Measurements from ENCODE around the gene PTGDR. TPM values are rescaled to one million over a fixed set of nuclear protein-coding genes. Genes with fewer than 3 reads are reported as not detected.

The PTGDR gene
- total RNA-seq, result 1 to 10 TPM in 5 of 9 donors, under 1 TPM in 4; 0.35 to 2.5 (median 1.3) TPM
- polyA plus RNA-seq, result under 1 TPM; 0.33 to 0.88 TPM
- long read RNA-seq, donor 1, partial matches to known transcripts, result 0 of 3 reads
- long read RNA-seq, donor 1, other reads (novel, unspliced or antisense), result 1 of 3 reads
- long read RNA-seq, donor 2, partial matches to known transcripts, result 0 of 4 reads
- long read RNA-seq, donor 2, other reads (novel, unspliced or antisense), result 2 of 4 reads
- long read RNA-seq, donor 3, result 0 reads

- intact Hi-C loops (cut with DNase I), result loop anchor here in 2 of 10 donors (10.0 kb wide), 2 partner anchors 123 to 273 kb away; no protein-coding TSS in a partner anchor
- H3K9me3 ChIP-seq, result no peaks in the 10 kb centered on the region
- ATAC-seq (peak; percentile 33 to 81 (median 62)), DNase-seq (peak; percentile 38 to 71 (median 47))
- peak within 1 kb of the TSS in 10 of 12 donors; percentile 11 to 78 (median 59) for H3K27ac ChIP-seq
- no peak for TF ChIP-seq POLR2A (IDR thresholded peaks at IDR 0.05)
- TF ChIP-seq, protein P1, sequence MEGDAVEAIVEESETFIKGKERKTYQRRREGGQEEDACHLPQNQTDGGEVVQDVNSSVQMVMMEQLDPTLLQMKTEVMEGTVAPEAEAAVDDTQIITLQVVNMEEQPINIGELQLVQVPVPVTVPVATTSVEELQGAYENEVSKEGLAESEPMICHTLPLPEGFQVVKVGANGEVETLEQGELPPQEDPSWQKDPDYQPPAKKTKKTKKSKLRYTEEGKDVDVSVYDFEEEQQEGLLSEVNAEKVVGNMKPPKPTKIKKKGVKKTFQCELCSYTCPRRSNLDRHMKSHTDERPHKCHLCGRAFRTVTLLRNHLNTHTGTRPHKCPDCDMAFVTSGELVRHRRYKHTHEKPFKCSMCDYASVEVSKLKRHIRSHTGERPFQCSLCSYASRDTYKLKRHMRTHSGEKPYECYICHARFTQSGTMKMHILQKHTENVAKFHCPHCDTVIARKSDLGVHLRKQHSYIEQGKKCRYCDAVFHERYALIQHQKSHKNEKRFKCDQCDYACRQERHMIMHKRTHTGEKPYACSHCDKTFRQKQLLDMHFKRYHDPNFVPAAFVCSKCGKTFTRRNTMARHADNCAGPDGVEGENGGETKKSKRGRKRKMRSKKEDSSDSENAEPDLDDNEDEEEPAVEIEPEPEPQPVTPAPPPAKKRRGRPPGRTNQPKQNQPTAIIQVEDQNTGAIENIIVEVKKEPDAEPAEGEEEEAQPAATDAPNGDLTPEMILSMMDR (IDR thresholded peaks at IDR 0.05), result no peak
- peaks cover 0 to 43% (median 18%) of the 10 kb centered on the region in 12 donors for H3K4me1 ChIP-seq
- H3K36me3 ChIP-seq, result no peaks in the 10 kb centered on the region
- peak within 1 kb of the TSS; percentile 36 to 75 (median 58) for H3K4me3 ChIP-seq
- WGBS, 4 donors, result 3 to 11% (median 5%) methylated on average over 27 to 63 of the region's 63 CpGs
- H3K27me3 ChIP-seq, result peaks cover 0 to 38% (median 9%) of the 10 kb centered on the region in 9 donors
Measured at GRCh38 chr14:52267501-52268278, at the start of gene PTGDR. Gene PTGDR (plus strand): TSS chr14:52267698. CDS start chr14:52267815, 117 bp downstream.

- WGBS, 4 donors, result 88 to 96% (median 92%) methylated on average over 4 of the region's 4 CpGs
- TF ChIP-seq, protein P1 (IDR thresholded peaks at IDR 0.05), result no peak
- no peak for TF ChIP-seq POLR2A (IDR thresholded peaks at IDR 0.05)
- DNase-seq (no peak), ATAC-seq (no peak)
- intact Hi-C loops (cut with DNase I), result no loop called here
- Histone ChIP-seq H3K9me3 (no peaks in the 10 kb centered on the region), H3K36me3 (no peaks in the 10 kb centered on the region), H3K4me3 (no peak overlapping the region), H3K27me3 (no peaks in the 10 kb centered on the region), H3K4me1 (peaks cover 0 to 11% (median 0%) of the 10 kb centered on the region in 12 donors), H3K27ac (no peak overlapping the region)
Measured at GRCh38 chr14:52219488-52220084, 47.9 kb upstream of the PTGDR start.

- peak overlapping the region in 9 of 12 donors; percentile 27 to 48 (median 33) for H3K4me3 ChIP-seq
- H3K9me3 ChIP-seq, result peaks cover 0 to 4% (median 0%) of the 10 kb centered on the region in 12 donors
- no peak for DNase-seq
- WGBS, 4 donors, result 36 to 48% (median 42%) methylated on average over 7 of the region's 7 CpGs
- no peaks in the 10 kb centered on the region for H3K27me3 ChIP-seq
- no peak for TF ChIP-seq POLR2A (IDR thresholded peaks at IDR 0.05)
- TF ChIP-seq, protein P1 (IDR thresholded peaks at IDR 0.05), result no peak
- H3K36me3 ChIP-seq, result no peaks in the 10 kb centered on the region
- intact Hi-C loops (cut with DNase I), result no loop called here
- no peak for ATAC-seq
- H3K27ac ChIP-seq, result peak overlapping the region in 2 of 12 donors; percentile 16 to 30
- H3K4me1 ChIP-seq, result peaks cover 0 to 11% (median 0%) of the 10 kb centered on the region in 12 donors
Measured at GRCh38 chr14:52220924-52221811, 46.3 kb upstream of the PTGDR start.

Measured in heart left ventricle (tissue), 16 donors.